Mesendoderm (in vitro differentiated cells): ENCODE data around the gene SETX.

Source experiments
- DNase-seq: peaks from one replicate; pipeline ENCODE4 v3.0.0; 2013
- H2AK5ac ChIP-seq: 2 replicates; pipeline ENCODE4 v1.6.1; 2013; ENCODE audit warnings: low read length, inconsistent platforms
- H2BK120ac ChIP-seq: 2 replicates; pipeline ENCODE4 v1.6.1; 2013; ENCODE audit warnings: low read depth, mild to moderate bottlenecking, low read length, moderate library complexity, mixed read lengths
- H2BK15ac ChIP-seq: replicated peaks from 2 replicates; pipeline ENCODE4 v1.6.1; 2013; ENCODE audit warnings: low read depth, mild to moderate bottlenecking, moderate library complexity
- H2BK5ac ChIP-seq: 2 replicates; pipeline ENCODE4 v1.6.1; 2013; ENCODE audit warnings: low read length, inconsistent platforms
- H3K18ac ChIP-seq: 2 replicates; pipeline ENCODE4 v1.6.1; 2013; ENCODE audit warnings: mild to moderate bottlenecking, low read length, mixed read lengths
- H3K23ac ChIP-seq: one replicate; pipeline ENCODE4 v1.6.1; 2013; ENCODE audit warnings: low read length
- H3K27ac ChIP-seq: 2 replicates; pipeline ENCODE4 v1.5.1; 2013; ENCODE audit warnings: low read depth, mild to moderate bottlenecking, inconsistent platforms, low read length, moderate library complexity
- H3K27me3 ChIP-seq: 2 replicates; pipeline ENCODE4 v1.6.1; 2013; ENCODE audit warnings: low read length, control low read depth, mild to moderate bottlenecking, inconsistent platforms; ENCODE audit not compliant: insufficient read depth, poor library complexity
- H3K36me3 ChIP-seq: 2 replicates; pipeline ENCODE4 v1.6.1; 2013; ENCODE audit warnings: low read length, inconsistent platforms; ENCODE audit not compliant: control insufficient read depth, insufficient read depth
- H3K4ac ChIP-seq: one replicate; pipeline ENCODE4 v1.6.1; 2013; ENCODE audit warnings: low read depth, mild to moderate bottlenecking, low read length, moderate library complexity
- H3K4me1 ChIP-seq: 2 replicates; pipeline ENCODE4 v1.6.1; 2013; ENCODE audit warnings: low read depth, low read length, inconsistent platforms; ENCODE audit not compliant: control insufficient read depth
- H3K4me2 ChIP-seq: 2 replicates; pipeline ENCODE4 v1.6.1; 2013; ENCODE audit warnings: low read length
- H3K4me3 ChIP-seq: 2 replicates; pipeline ENCODE4 v1.5.1; 2013; ENCODE audit warnings: mild to moderate bottlenecking, low read length
- H3K56ac ChIP-seq: one replicate; pipeline ENCODE4 v1.6.1; 2013; ENCODE audit warnings: low read length
- H3K79me1 ChIP-seq: 2 replicates; pipeline ENCODE4 v1.6.1; 2013; ENCODE audit warnings: low read length, inconsistent platforms
- H3K79me2 ChIP-seq: 2 replicates; pipeline ENCODE4 v1.6.1; 2013; ENCODE audit warnings: mild to moderate bottlenecking, low read length; ENCODE audit not compliant: control insufficient read depth, insufficient read depth
- H3K9ac ChIP-seq: 2 replicates; pipeline ENCODE4 v1.6.1; 2013; ENCODE audit warnings: low read length, inconsistent platforms
- H4K5ac ChIP-seq: one replicate; pipeline ENCODE4 v1.6.1; 2013; ENCODE audit warnings: low read length
- H4K8ac ChIP-seq: one replicate; pipeline ENCODE4 v1.6.1; 2013; ENCODE audit warnings: low read depth, mild to moderate bottlenecking, control low read depth, low read length, moderate library complexity
- WGBS: extraction: QIAGEN DNeasy Blood & Tissue Kit; methylation state at CpG from one replicate; pipeline ENCODE4 v1.1.7; 2013; ENCODE audit warnings: low lambda C conversion rate, missing lambda C conversion rate; ENCODE audit not compliant: insufficient coverage; ENCODE audit errors: extremely low coverage; 5-methylcytosine and 5-hydroxymethylcytosine counted together

The SETX gene

DNA sequence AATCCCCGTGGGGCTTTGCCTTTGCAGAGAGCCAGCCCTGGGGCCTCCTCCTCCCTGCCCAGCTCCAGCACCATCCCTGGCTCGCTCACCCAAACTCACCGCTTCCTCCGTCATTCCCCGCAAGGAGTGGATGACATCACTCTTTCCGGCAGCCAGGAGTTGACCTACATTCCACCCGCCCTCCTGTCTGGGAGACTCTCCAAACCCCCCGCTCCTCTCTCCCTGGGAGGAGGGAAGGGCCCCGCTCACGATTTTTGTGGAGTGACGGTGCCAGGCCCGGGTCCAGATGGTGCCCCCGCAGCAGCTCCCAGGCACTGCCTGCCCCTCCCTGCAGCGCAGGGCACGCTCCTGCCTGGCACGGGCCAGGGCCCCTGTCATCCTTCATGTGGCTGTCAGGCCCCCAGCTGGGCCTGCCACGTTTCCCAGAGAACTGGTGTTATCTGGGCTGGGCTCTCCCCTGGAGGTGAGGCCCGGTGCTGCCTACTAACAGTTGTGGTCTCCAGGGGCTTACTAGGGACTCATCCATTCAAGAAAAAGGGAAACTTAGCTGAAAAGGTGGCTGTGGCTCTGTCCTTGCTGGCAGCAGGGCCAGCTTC lies 140.7 kb downstream of the SETX start:
- peak; percentile 96 for DNase-seq
- Histone ChIP-seq H3K4me2 (no peak overlapping the region), H3K79me1 (no peaks in the 10 kb centered on the region), H2BK5ac (no peak overlapping the region), H4K5ac (no peak overlapping the region), H3K4ac (no peak overlapping the region), H2AK5ac (no peak overlapping the region), H3K4me3 (no peak overlapping the region), H4K8ac (no peak overlapping the region), H3K27me3 (no peaks in the 10 kb centered on the region), H3K9ac (peak overlapping the region; percentile 16), H3K56ac (peak overlapping the region; percentile 64), H3K4me1 (peaks cover 3% of the 10 kb centered on the region), H3K79me2 (no peaks in the 10 kb centered on the region), H3K36me3 (no peaks in the 10 kb centered on the region), H2BK120ac (no peak overlapping the region), H2BK15ac (no peak overlapping the region), H3K27ac (no peak overlapping the region), H3K23ac (no peak overlapping the region), H3K18ac (no peak overlapping the region)
- no CpG with 5 or more reads among the region's 18 CpGs for whole genome bisulfite sequencing

DNA sequence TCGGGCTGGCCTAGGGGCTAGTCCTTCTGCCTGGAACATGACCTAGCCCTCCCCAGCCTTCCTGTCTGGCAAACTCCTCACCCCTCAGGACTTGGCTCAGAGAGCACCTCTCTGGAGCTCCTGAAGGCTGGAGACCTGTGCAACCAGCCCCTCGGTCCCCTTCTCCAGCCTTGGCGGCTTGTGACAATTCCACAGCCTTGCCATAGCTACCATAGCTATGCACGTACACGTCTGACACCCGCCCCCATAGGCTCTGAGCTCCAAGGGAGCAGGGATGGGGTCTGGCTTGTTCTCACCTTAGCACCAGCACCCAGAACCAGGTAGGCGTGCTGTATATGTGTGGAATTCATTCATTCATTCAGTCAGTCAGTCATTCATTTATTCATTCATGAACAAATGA lies 143.2 kb downstream of the SETX start:
- H3K36me3 ChIP-seq, result no peaks in the 10 kb centered on the region
- no peak overlapping the region for H2BK5ac ChIP-seq
- H3K79me2 ChIP-seq, result no peaks in the 10 kb centered on the region
- no peak overlapping the region for H4K5ac ChIP-seq
- H3K18ac ChIP-seq, result no peak overlapping the region
- no peaks in the 10 kb centered on the region for H3K79me1 ChIP-seq
- no CpG with 5 or more reads among the region's 7 CpGs for WGBS
- no peak overlapping the region for H3K4ac ChIP-seq
- no peak overlapping the region for H3K27ac ChIP-seq
- no peak overlapping the region for H4K8ac ChIP-seq
- H2BK120ac ChIP-seq, result no peak overlapping the region
- H2BK15ac ChIP-seq, result no peak overlapping the region
- no peaks in the 10 kb centered on the region for H3K27me3 ChIP-seq
- H3K4me1 ChIP-seq, result peaks cover 3% of the 10 kb centered on the region
- no peak overlapping the region for H2AK5ac ChIP-seq
- no peak overlapping the region for H3K56ac ChIP-seq
- DNase-seq, result no peak
- H3K4me3 ChIP-seq, result no peak overlapping the region
- H3K9ac ChIP-seq, result no peak overlapping the region
- no peak overlapping the region for H3K23ac ChIP-seq
- H3K4me2 ChIP-seq, result no peak overlapping the region
